HCT116 (cell line): ENCODE data around the gene KIF13A. TPM values are rescaled to one million over a fixed set of nuclear protein-coding genes. Genes with fewer than 3 reads are reported as not detected.

Experiments used
- ATAC-seq: fragments of 200-7000 bp; cut with Tn5 transposase; 2 replicates; pipeline ENCODE4 v1.9.1; 2020; ENCODE audit warnings: mild to moderate bottlenecking, moderate library complexity
- BruUV-seq: library from RNA; stranded (reverse); fragments of 400-500 nt; replicated peaks from 2 replicates; lab custom pipeline; 2021; lab: Mats Ljungman, UMichigan
- CTCF ChIA-PET: fragments of 300-600 bp; sonication (Branson Sonifier 250); formaldehyde crosslinking; loops from one replicate; lab custom pipeline; 2021; ENCODE audit warnings: antibody characterized with exemption; lab: Charles Lee
- POLR2A ChIA-PET: fragments of 300-600, 350-600 bp; sonication (Branson Sonifier 250); formaldehyde crosslinking; loops from one replicate; lab custom pipeline; 2021; ENCODE audit warnings: antibody characterized with exemption; lab: Charles Lee
- RAD21 ChIA-PET, 2 experiments: fragments of 300-600 bp; sonication (Branson Sonifier 250); formaldehyde crosslinking; loops; one replicate each; lab custom pipeline; 2023; ENCODE audit warnings: low total read pairs in 2 of 2; ENCODE audit not compliant: uncharacterized antibody in 2 of 2, unreplicated experiment in 2 of 2, low non-redundant PET in 1 of 2; lab: Charles Lee
- DNase-seq: peaks from one replicate; pipeline ENCODE4 v3.0.0-alpha.2; 2010; ENCODE audit warnings: low read depth, low spot score
- H2AFZ ChIP-seq: fragments of 200-600 bp; shearing (Covaris generic), sonication (generic); 2 replicates; pipeline ENCODE4 v1.6.1; 2017; ENCODE audit warnings: low read depth, mixed run types, mixed read lengths, antibody characterized with exemption, low read length; ENCODE audit not compliant: poor library complexity, severe bottlenecking
- H3K27ac ChIP-seq: 2 replicates; pipeline ENCODE4 v1.5.1; 2012; ENCODE audit warnings: low read depth, low read length
- H3K27me3 ChIP-seq: fragments of 200-600 bp; sonication (generic); 2 replicates; pipeline ENCODE4 v1.6.1; 2016; ENCODE audit warnings: mixed run types, low read length, mixed read lengths; ENCODE audit not compliant: insufficient read depth
- H3K36me3 ChIP-seq, 2 experiments: fragments of 200-500 bp in 1 of 2; fragments of 200-600 bp in 1 of 2; sonication (Bioruptor generic) in 1 of 2; sonication (generic) in 1 of 2; 2 replicates each; pipeline versions ENCODE4 v1.5.1 to v1.6.1; 2014 to 2016; ENCODE audit warnings: low read length in 2 of 2, inconsistent platforms in 1 of 2, mixed read lengths in 1 of 2, mixed run types in 1 of 2; ENCODE audit not compliant: insufficient read depth in 2 of 2, control insufficient read depth in 1 of 2
- H3K4me1 ChIP-seq, 2 experiments: fragments of 200-600 bp in 1 of 2; sonication (generic) in 1 of 2; 2 replicates each; pipeline versions ENCODE4 v1.5.1 to v1.6.1; 2012 to 2017; ENCODE audit warnings: low read length in 2 of 2, inconsistent platforms in 1 of 2, mild to moderate bottlenecking in 1 of 2, mixed read lengths in 1 of 2, mixed run types in 1 of 2, moderate library complexity in 1 of 2; ENCODE audit not compliant: insufficient read depth in 2 of 2, control insufficient read depth in 1 of 2
- H3K4me2 ChIP-seq: fragments of 200-600 bp; sonication (generic); 2 replicates; pipeline ENCODE4 v1.6.1; 2017; ENCODE audit warnings: mixed run types, low read length, mixed read lengths
- H3K4me3 ChIP-seq, 2 experiments: fragments of 200-600 bp in 1 of 2; sonication (generic) in 1 of 2; replicated peaks in 1 of 2; 2 replicates each; pipeline ENCODE4 v1.5.1; 2011 to 2016; ENCODE audit warnings: low read length in 2 of 2, control low read depth in 1 of 2, low read depth in 1 of 2, mild to moderate bottlenecking in 1 of 2, mixed read lengths in 1 of 2, mixed run types in 1 of 2
- H3K79me2 ChIP-seq: fragments of 200-600 bp; sonication (generic); 2 replicates; pipeline ENCODE4 v1.6.1; 2017; ENCODE audit warnings: mild to moderate bottlenecking, mixed run types, low read length, moderate library complexity, mixed read lengths; ENCODE audit not compliant: insufficient read depth
- H3K9ac ChIP-seq: fragments of 200-600 bp; sonication (generic); 2 replicates; pipeline ENCODE4 v1.6.1; 2016; ENCODE audit warnings: low read length, mixed read lengths
- H3K9me2 ChIP-seq: fragments of 200-600 bp; sonication (generic), shearing (Covaris generic); 2 replicates; pipeline ENCODE4 v1.6.1; 2017; ENCODE audit warnings: mixed run types, mild to moderate bottlenecking, moderate library complexity; ENCODE audit not compliant: insufficient read depth
- H3K9me3 ChIP-seq, 2 experiments: fragments of 200-500 bp in 1 of 2; fragments of 200-600 bp in 1 of 2; sonication (Bioruptor generic) in 1 of 2; sonication (generic) in 1 of 2; 2 replicates each; pipeline ENCODE4 v1.6.1; 2014 to 2017; ENCODE audit warnings: low read length in 2 of 2, mixed read lengths in 2 of 2, inconsistent platforms in 1 of 2, low read depth in 1 of 2, mild to moderate bottlenecking in 1 of 2, mixed run types in 1 of 2, moderate library complexity in 1 of 2; ENCODE audit not compliant: control insufficient read depth in 1 of 2, insufficient read depth in 1 of 2
- H4K20me1 ChIP-seq: fragments of 200-600 bp; sonication (generic), shearing (Covaris generic); 2 replicates; pipeline ENCODE4 v1.6.1; 2017; ENCODE audit warnings: mixed run types, mild to moderate bottlenecking, moderate library complexity; ENCODE audit not compliant: insufficient read depth
- ATF3 ChIP-seq: IDR thresholded peaks from 2 replicates; pipeline ENCODE4 v1.6.1; 2012
- CBX3 ChIP-seq: IDR thresholded peaks from 2 replicates; pipeline ENCODE4 v1.6.1; 2012; ENCODE audit warnings: low read depth
- CEBPB ChIP-seq: IDR thresholded peaks from 2 replicates; pipeline ENCODE4 v1.6.1; 2012; ENCODE audit warnings: low read depth
- CTCF ChIP-seq, 3 experiments: fragments of 200-600 bp in 1 of 3; sonication (generic) in 1 of 3; IDR thresholded peaks in 2 of 3; conservative IDR thresholded peaks in 1 of 3; 2 replicates each; pipeline ENCODE4 v1.5.1; 2012 to 2017; ENCODE audit warnings: low read depth in 2 of 3, low read length in 2 of 3, antibody characterized with exemption in 1 of 3, borderline replicate concordance in 1 of 3, control low read depth in 1 of 3, mild to moderate bottlenecking in 1 of 3, mixed read lengths in 1 of 3, mixed run types in 1 of 3, moderate library complexity in 1 of 3; ENCODE audit not compliant: insufficient read depth in 1 of 3
- EZH2 ChIP-seq: fragments of 200-600 bp; sonication (generic); IDR thresholded peaks from 2 replicates; pipeline ENCODE4 v1.6.1; 2017; ENCODE audit warnings: antibody characterized with exemption, mixed run types
- EZH2phosphoT487 ChIP-seq: fragments of 200-600 bp; IDR thresholded peaks from 2 replicates; pipeline ENCODE4 v1.6.1; 2018; ENCODE audit warnings: antibody characterized with exemption, borderline replicate concordance
- FOSL1 ChIP-seq: IDR thresholded peaks from 2 replicates; pipeline ENCODE4 v1.6.1; 2012; ENCODE audit warnings: low read depth
- JUND ChIP-seq: IDR thresholded peaks from 2 replicates; pipeline ENCODE4 v1.6.1; 2012
- POLR2A ChIP-seq: IDR thresholded peaks from 2 replicates; pipeline ENCODE4 v1.7.0; 2011; ENCODE audit warnings: borderline replicate concordance; ENCODE audit not compliant: insufficient read depth, insufficient read length; ENCODE audit errors: extremely low read depth
- RAD21 ChIP-seq: IDR thresholded peaks from 2 replicates; pipeline ENCODE4 v1.6.1; 2012; ENCODE audit warnings: low read depth, mild to moderate bottlenecking
- REST ChIP-seq: IDR thresholded peaks from 2 replicates; pipeline ENCODE4 v1.6.1; 2012; ENCODE audit warnings: low read depth
- SIN3A ChIP-seq: IDR thresholded peaks from 2 replicates; pipeline ENCODE4 v1.6.1; 2012; ENCODE audit warnings: low read depth
- SP1 ChIP-seq: IDR thresholded peaks from 2 replicates; pipeline ENCODE4 v1.6.1; 2012; ENCODE audit warnings: low read depth
- SRF ChIP-seq: IDR thresholded peaks from 2 replicates; pipeline ENCODE4 v1.6.1; 2012; ENCODE audit warnings: low read depth
- TCF7L2 ChIP-seq: IDR thresholded peaks from 2 replicates; pipeline ENCODE4 v1.7.0; 2011; ENCODE audit warnings: borderline replicate concordance, inconsistent platforms; ENCODE audit not compliant: insufficient read depth, insufficient read length; ENCODE audit errors: extremely low read depth
- YY1 ChIP-seq: IDR thresholded peaks from 2 replicates; pipeline ENCODE4 v1.6.1; 2011; ENCODE audit warnings: low read length, low read depth, moderate library complexity, mild to moderate bottlenecking; ENCODE audit not compliant: insufficient replicate concordance; ENCODE audit errors: extremely low read depth
- ZFX ChIP-seq: fragments of 450-650 bp; IDR thresholded peaks from 2 replicates; pipeline ENCODE4 v1.6.1; 2017
- intact Hi-C: fragments of 100-400 bp; cut with micrococcal nuclease; formaldehyde crosslinking; loops from 2 replicates; pipeline ENCODE4 v1.10.0; 2022
- total RNA-seq: library from RNA; stranded (reverse); gene quantifications from one replicate; pipeline ENCODE4 v1.2.1, GENCODE V29; 2021; ENCODE audit not compliant: unreplicated experiment
- TF ChIP-seq, protein P1 (sequence below): IDR thresholded peaks from 2 replicates; pipeline ENCODE4 v1.6.1; 2011; ENCODE audit warnings: mild to moderate bottlenecking, low read length, moderate library complexity; ENCODE audit not compliant: insufficient replicate concordance; ENCODE audit errors: extremely low read depth
- TF ChIP-seq, protein P2 (sequence below): IDR thresholded peaks from 2 replicates; pipeline ENCODE4 v1.6.1; 2012

Gene KIF13A
- total RNA-seq, 1 experiment from 2014 or later = 23.1 TPM

DNA sequence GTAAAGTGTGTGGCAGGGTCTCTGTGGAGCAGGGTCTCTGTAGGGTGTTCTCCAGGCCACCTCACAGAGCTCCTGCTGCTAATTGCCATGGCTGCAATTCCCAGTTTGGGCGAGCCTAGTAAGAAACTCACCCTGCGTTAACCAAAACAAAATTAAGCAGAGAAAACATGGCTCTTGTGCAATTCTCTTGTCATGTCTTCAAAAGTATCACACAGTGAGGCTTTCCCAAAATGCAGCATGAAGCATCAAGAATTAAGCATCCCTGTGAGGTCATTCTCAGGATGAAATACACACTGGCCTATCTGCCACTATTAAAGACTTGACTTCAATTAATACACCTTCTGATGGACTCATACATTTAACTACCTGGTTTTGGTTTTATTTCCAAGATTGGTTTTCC lies 72.8 kb downstream of the KIF13A start:
- no peak overlapping the region for H3K4me3 ChIP-seq
- no TSS peak for BruUV-seq
- intact Hi-C loops = no loop called here
- POLR2A ChIA-PET = no interaction called here
- no peak overlapping the region for H3K4me2 ChIP-seq
- CTCF ChIA-PET = no interaction called here
- no peak for DNase-seq
- H3K79me2 ChIP-seq = peaks cover 11% of the 10 kb centered on the region
- RAD21 ChIA-PET = no interaction called here
- no peaks in the 10 kb centered on the region for H3K9me3 ChIP-seq
- no peak overlapping the region for H2AFZ ChIP-seq
- no peaks in the 10 kb centered on the region for H4K20me1 ChIP-seq
- H3K9me2 ChIP-seq = no peaks in the 10 kb centered on the region
- no peak for TF ChIP-seq CEBPB
- TF ChIP-seq, protein P1, sequence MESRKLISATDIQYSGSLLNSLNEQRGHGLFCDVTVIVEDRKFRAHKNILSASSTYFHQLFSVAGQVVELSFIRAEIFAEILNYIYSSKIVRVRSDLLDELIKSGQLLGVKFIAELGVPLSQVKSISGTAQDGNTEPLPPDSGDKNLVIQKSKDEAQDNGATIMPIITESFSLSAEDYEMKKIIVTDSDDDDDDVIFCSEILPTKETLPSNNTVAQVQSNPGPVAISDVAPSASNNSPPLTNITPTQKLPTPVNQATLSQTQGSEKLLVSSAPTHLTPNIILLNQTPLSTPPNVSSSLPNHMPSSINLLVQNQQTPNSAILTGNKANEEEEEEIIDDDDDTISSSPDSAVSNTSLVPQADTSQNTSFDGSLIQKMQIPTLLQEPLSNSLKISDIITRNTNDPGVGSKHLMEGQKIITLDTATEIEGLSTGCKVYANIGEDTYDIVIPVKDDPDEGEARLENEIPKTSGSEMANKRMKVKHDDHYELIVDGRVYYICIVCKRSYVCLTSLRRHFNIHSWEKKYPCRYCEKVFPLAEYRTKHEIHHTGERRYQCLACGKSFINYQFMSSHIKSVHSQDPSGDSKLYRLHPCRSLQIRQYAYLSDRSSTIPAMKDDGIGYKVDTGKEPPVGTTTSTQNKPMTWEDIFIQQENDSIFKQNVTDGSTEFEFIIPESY = no peak
- no peak for TF ChIP-seq JUND
- no peak for TF ChIP-seq CBX3
- TF ChIP-seq FOSL1 = no peak
- TF ChIP-seq SP1 = no peak
- TF ChIP-seq RAD21 = no peak
- TF ChIP-seq, protein P2, sequence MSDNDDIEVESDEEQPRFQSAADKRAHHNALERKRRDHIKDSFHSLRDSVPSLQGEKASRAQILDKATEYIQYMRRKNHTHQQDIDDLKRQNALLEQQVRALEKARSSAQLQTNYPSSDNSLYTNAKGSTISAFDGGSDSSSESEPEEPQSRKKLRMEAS = no peak
- TF ChIP-seq SRF = no peak
- TF ChIP-seq YY1 = no peak
- no peak for TF ChIP-seq POLR2A
- no peak for TF ChIP-seq EZH2
- TF ChIP-seq CTCF (IDR thresholded peaks at IDR 0.05 in 2 of 3, conservative IDR thresholded peaks at IDR 0.05 in 1 of 3; ENCODE audit: borderline replicate concordance in 1 of 3, insufficient read depth in 1 of 3, low read depth in 2 of 3, low read length in 2 of 3) = no peak
- TF ChIP-seq ATF3 = no peak
- TF ChIP-seq SIN3A = no peak
- no peak for TF ChIP-seq REST
- no peak for TF ChIP-seq TCF7L2
- no peak for TF ChIP-seq EZH2phosphoT487
- no peak for TF ChIP-seq ZFX
- ATAC-seq = no peak
- no peak overlapping the region for H3K27ac ChIP-seq
- H3K27me3 ChIP-seq = no peaks in the 10 kb centered on the region
- no peaks in the 10 kb centered on the region for H3K4me1 ChIP-seq
- no peaks in the 10 kb centered on the region for H3K36me3 ChIP-seq
- no peak overlapping the region for H3K9ac ChIP-seq
